ENCODE measurements around the gene CGB2. TPM values are rescaled to one million over a fixed set of nuclear protein-coding genes. Genes with fewer than 3 reads are reported as not detected.

Gene CGB2
- polyA plus RNA-seq, 3 donors: not detected

Other genes with a start within 250 kb of the CGB2 start
- gene BCAT2, start 220.9 kb upstream of the CGB2 start, polyA plus RNA-seq: 10 to 100 TPM; 44.9 to 58.9 (median 47.6) TPM
- gene HSD17B14, start 195.4 kb upstream of the CGB2 start, polyA plus RNA-seq: 10 to 100 TPM in 1 of 3 donors, 1 to 10 TPM in 2; 1.9 to 10.7 (median 4.6) TPM
- 100 to 1,000 TPM in 1 of 3 donors, 10 to 100 TPM in 1, 1 to 10 TPM in 1; 7.3 to 127 (median 20.6) TPM for gene PLEKHA4, start 163.3 kb upstream of the CGB2 start, polyA plus RNA-seq
- 100 to 1,000 TPM in 2 of 3 donors, 10 to 100 TPM in 1; 18.7 to 240 (median 197) TPM for gene PPP1R15A, start 159.5 kb upstream of the CGB2 start, polyA plus RNA-seq
- under 1 TPM in 2 of 3 donors, not detected in 1; 0.08 to 0.09 TPM for gene TULP2, start 133.1 kb upstream of the CGB2 start, polyA plus RNA-seq
- gene NUCB1, start 131.6 kb upstream of the CGB2 start, polyA plus RNA-seq: 100 to 1,000 TPM; 117 to 394 (median 178) TPM
- gene DHDH, start 98.2 kb upstream of the CGB2 start, polyA plus RNA-seq: under 1 TPM in 1 of 3 donors, not detected in 2; 0.30 TPM
- 10 to 100 TPM; 24.4 to 71.2 (median 39.9) TPM for gene BAX, start 77.0 kb upstream of the CGB2 start, polyA plus RNA-seq
- over 10,000 TPM in 1 of 3 donors, 1,000 to 10,000 TPM in 2; 1,172 to 18,296 (median 6,752) TPM for gene FTL, start 66.6 kb upstream of the CGB2 start, polyA plus RNA-seq
- gene GYS1, start 38.6 kb upstream of the CGB2 start, polyA plus RNA-seq: 10 to 100 TPM; 20.1 to 73.8 (median 31.2) TPM
- 10 to 100 TPM; 44.6 to 65.0 (median 50.0) TPM for gene RUVBL2, start 38.0 kb upstream of the CGB2 start, polyA plus RNA-seq
- gene LHB, start 14.8 kb upstream of the CGB2 start, polyA plus RNA-seq: under 1 TPM in 2 of 3 donors, not detected in 1; 0.36 to 0.62 TPM
- gene CGB3, start 7.6 kb upstream of the CGB2 start, polyA plus RNA-seq: not detected
- not detected for gene CGB1, start 5.0 kb downstream of the CGB2 start, polyA plus RNA-seq
- 1 to 10 TPM in 1 of 3 donors, not detected in 2; 1.1 TPM for gene CGB5, start 12.0 kb downstream of the CGB2 start, polyA plus RNA-seq
- not detected for gene CGB8, start 17.2 kb downstream of the CGB2 start, polyA plus RNA-seq
- gene CGB7, start 25.9 kb downstream of the CGB2 start, polyA plus RNA-seq: 1 to 10 TPM in 1 of 3 donors, under 1 TPM in 1, not detected in 1; 0.12 to 1.0 TPM
- gene NTF4, start 32.9 kb downstream of the CGB2 start, polyA plus RNA-seq: under 1 TPM in 1 of 3 donors, not detected in 2; 0.09 TPM
- gene KCNA7, start 40.8 kb downstream of the CGB2 start, polyA plus RNA-seq: under 1 TPM in 1 of 3 donors, not detected in 2; 0.03 TPM
- gene SNRNP70, start 53.6 kb downstream of the CGB2 start, polyA plus RNA-seq: 100 to 1,000 TPM; 170 to 188 (median 186) TPM
- gene LIN7B, start 82.5 kb downstream of the CGB2 start, polyA plus RNA-seq: 10 to 100 TPM in 1 of 3 donors, 1 to 10 TPM in 2; 4.3 to 12.9 (median 6.6) TPM
- gene C19orf73, start 87.3 kb downstream of the CGB2 start, polyA plus RNA-seq: 1 to 10 TPM in 2 of 3 donors, not detected in 1; 1.5 to 5.1 TPM
- 10 to 100 TPM in 1 of 3 donors, 1 to 10 TPM in 2; 8.5 to 20.1 (median 8.9) TPM for gene PPFIA3, start 87.7 kb downstream of the CGB2 start, polyA plus RNA-seq
- gene HRC, start 123.5 kb downstream of the CGB2 start, polyA plus RNA-seq: 1 to 10 TPM in 2 of 3 donors, under 1 TPM in 1; 0.89 to 2.8 (median 1.3) TPM
- gene TRPM4, start 125.9 kb downstream of the CGB2 start, polyA plus RNA-seq: 10 to 100 TPM in 2 of 3 donors, 1 to 10 TPM in 1; 8.5 to 45.9 (median 11.9) TPM